A549 (cell line): ENCODE results near the gene CELF2. TPM values are rescaled to one million over a fixed set of nuclear protein-coding genes. Genes with fewer than 3 reads are reported as not detected.

ENCODE experiments used
- ATAC-seq, 2 experiments: fragments of 200-7000 bp in 1 of 2; fragments of >200 bp in 1 of 2; cut with Nextera tagmentation in 1 of 2; cut with Tn5 transposase in 1 of 2; 3 replicates each; pipeline versions ENCODE4 v1.8.0 to v1.9.1; 2018 to 2020; ENCODE audit warnings: mild to moderate bottlenecking in 1 of 2, moderate library complexity in 1 of 2
- CTCF ChIA-PET: fragments of 300-600 bp; sonication (Branson Sonifier 250); formaldehyde crosslinking; extraction: SDS; loops from one replicate; lab custom pipeline; 2021; ENCODE audit warnings: antibody characterized with exemption, inconsistent platforms; lab: Yijun Ruan, JAX
- POLR2A ChIA-PET: fragments of 350-600 bp; formaldehyde crosslinking; extraction: SDS; loops from one replicate; lab custom pipeline; 2021; ENCODE audit warnings: antibody characterized with exemption, inconsistent platforms; lab: Yijun Ruan, JAX
- DNase-seq, 2 experiments: peaks; one replicate each; pipeline versions ENCODE4 v3.0.0 to v3.0.0-alpha.2; 2011 to 2016; ENCODE audit warnings: low read depth in 1 of 2, low spot score in 1 of 2
- FAIRE-seq: peaks from 2 replicates; lab custom pipeline; 2011; peaks lifted over from hg19 to GRCh38; lab: Jason Lieb, UNC
- H3K27ac ChIP-seq, 2 experiments: fragments of >200 bp; sonication (Bioruptor Twin); formaldehyde crosslinking; 3 replicates each; pipeline ENCODE4 v1.5.1; 2016 to 2017
- H3K4me1 ChIP-seq: fragments of >200 bp; sonication (Bioruptor Twin); formaldehyde crosslinking; 3 replicates; pipeline ENCODE4 v1.6.1; 2016
- H3K4me2 ChIP-seq: fragments of >200 bp; sonication (Bioruptor Twin); formaldehyde crosslinking; 3 replicates; pipeline ENCODE4 v1.6.1; 2016
- H3K4me3 ChIP-seq: fragments of >200 bp; sonication (Bioruptor Twin); formaldehyde crosslinking; 3 replicates; pipeline ENCODE4 v1.5.1; 2016
- H3K9me3 ChIP-seq: fragments of >200 bp; sonication (Bioruptor Twin); formaldehyde crosslinking; 3 replicates; pipeline ENCODE4 v1.6.1; 2016
- CHD2 ChIP-seq: fragments of 150-350 bp; IDR thresholded peaks from 2 replicates; pipeline ENCODE4 v1.6.1; 2014; ENCODE audit warnings: low read length; ENCODE audit not compliant: partially characterized antibody
- EHMT2 ChIP-seq: fragments of 200-600 bp; sonication (generic); IDR thresholded peaks from 2 replicates; pipeline ENCODE4 v1.6.1; 2016; ENCODE audit warnings: antibody characterized with exemption, low read depth, mild to moderate bottlenecking, moderate library complexity
- FOSL2 ChIP-seq, 2 experiments: fragments of 450-650 bp in 1 of 2; fragments of >200 bp in 1 of 2; sonication (Bioruptor Twin) in 1 of 2; formaldehyde crosslinking; IDR thresholded peaks; 2 replicates each; pipeline versions ENCODE4 v1.5.0 to v1.6.1; 2016 to 2020; ENCODE audit warnings: mild to moderate bottlenecking in 1 of 2, moderate library complexity in 1 of 2
- FOXS1 ChIP-seq: fragments of 250-450 bp; sonication (Bioruptor Pico); IDR thresholded peaks from 2 replicates; pipeline ENCODE4 v1.5.0; 2020; ENCODE audit warnings: mild to moderate bottlenecking, moderate library complexity
- KDM1A ChIP-seq: fragments of 200-600 bp; sonication (generic); IDR thresholded peaks from 2 replicates; pipeline ENCODE4 v1.6.1; 2016; ENCODE audit warnings: low read depth, mild to moderate bottlenecking
- KDM5A ChIP-seq: fragments of 200-600 bp; sonication (generic); IDR thresholded peaks from 2 replicates; pipeline ENCODE4 v1.6.1; 2016; ENCODE audit warnings: antibody characterized with exemption, mild to moderate bottlenecking
- NFE2L2 ChIP-seq: fragments of 150-350 bp; conservative IDR thresholded peaks from 2 replicates; pipeline ENCODE4 v1.6.1; 2014; ENCODE audit warnings: low read length
- POLR2AphosphoS2 ChIP-seq: conservative IDR thresholded peaks from 2 replicates; pipeline ENCODE4 v1.6.1; 2012; ENCODE audit warnings: low read length, improper control_type of control experiment, inconsistent platforms
- RAD21 ChIP-seq, 2 experiments: fragments of >200 bp in 1 of 2; sonication (Bioruptor Twin) in 1 of 2; formaldehyde crosslinking in 1 of 2; IDR thresholded peaks in 1 of 2; conservative IDR thresholded peaks in 1 of 2; 2 replicates in 1 of 2; 3 replicates in 1 of 2; pipeline ENCODE4 v1.6.1; 2012 to 2018; ENCODE audit warnings: inconsistent platforms in 1 of 2
- RNF2 ChIP-seq: fragments of 200-600 bp; sonication (generic); IDR thresholded peaks from 2 replicates; pipeline ENCODE4 v1.6.1; 2016; ENCODE audit warnings: low read depth, mild to moderate bottlenecking, antibody characterized with exemption, moderate library complexity, borderline replicate concordance
- SREBF2 ChIP-seq: fragments of 450-650 bp; IDR thresholded peaks from 2 replicates; pipeline ENCODE4 v1.6.1; 2014; ENCODE audit warnings: mild to moderate bottlenecking, moderate library complexity
- TFCP2L1 ChIP-seq: fragments of 250-450 bp; sonication (Bioruptor Pico); IDR thresholded peaks from 2 replicates; pipeline ENCODE4 v1.5.0; 2021; ENCODE audit warnings: mild to moderate bottlenecking
- TP53 ChIP-seq: fragments of 250-450 bp; sonication (Bioruptor Pico); IDR thresholded peaks from 2 replicates; pipeline ENCODE4 v1.5.0; 2021; ENCODE audit warnings: mild to moderate bottlenecking, moderate library complexity
- USF2 ChIP-seq: fragments of 450-650 bp; IDR thresholded peaks from 2 replicates; pipeline ENCODE4 v1.6.1; 2014; ENCODE audit warnings: antibody characterized with exemption
- ZFP36 ChIP-seq: fragments of 450-650 bp; IDR thresholded peaks from 2 replicates; pipeline ENCODE4 v1.6.1; 2014; ENCODE audit warnings: borderline replicate concordance; ENCODE audit not compliant: partially characterized antibody
- ZSCAN20 ChIP-seq: fragments of 250-450 bp; sonication (Bioruptor Pico); IDR thresholded peaks from 2 replicates; pipeline ENCODE4 v1.8.0; 2022; ENCODE audit warnings: mild to moderate bottlenecking, moderate library complexity
- WGBS: methylation state at CpG from one replicate; pipeline ENCODE4 v1.1.6; 2017; ENCODE audit errors: missing lambda C conversion rate; 5-methylcytosine and 5-hydroxymethylcytosine counted together
- polyA plus RNA-seq, 4 experiments: library from polyadenylated mRNA; depleted of rRNA in 3 of 4; stranded (reverse); fragments of >200 nt; fragmentation: RNase III in 1 of 4; extraction: RNeasy Plus Mini Kit Qiagen cat#74134 plus additional on column Dnase treatment in 1 of 4; gene quantifications; 2 replicates in 3 of 4; 3 replicates in 1 of 4; pipeline ENCODE4 v1.2.3, GENCODE V29; 2011 to 2017
- TF ChIP-seq, protein P1 (sequence below): fragments of 150-350 bp; IDR thresholded peaks from 2 replicates; pipeline ENCODE4 v1.6.1; 2014; ENCODE audit warnings: low read depth, mild to moderate bottlenecking, low read length
- TF ChIP-seq, protein P2 (sequence below): fragments of 250-450 bp; sonication (Bioruptor Pico); IDR thresholded peaks from 2 replicates; pipeline ENCODE4 v1.5.0; 2020; ENCODE audit warnings: low read depth, mild to moderate bottlenecking, moderate library complexity
- TF ChIP-seq, protein P3 (sequence below): IDR thresholded peaks from 2 replicates; pipeline ENCODE4 v1.6.1; 2012

The CELF2 gene
- polyA plus RNA-seq, 2 of the 4 experiments (the other 2 are of a cell fraction), result 0.01 to 0.03 TPM

DNA sequence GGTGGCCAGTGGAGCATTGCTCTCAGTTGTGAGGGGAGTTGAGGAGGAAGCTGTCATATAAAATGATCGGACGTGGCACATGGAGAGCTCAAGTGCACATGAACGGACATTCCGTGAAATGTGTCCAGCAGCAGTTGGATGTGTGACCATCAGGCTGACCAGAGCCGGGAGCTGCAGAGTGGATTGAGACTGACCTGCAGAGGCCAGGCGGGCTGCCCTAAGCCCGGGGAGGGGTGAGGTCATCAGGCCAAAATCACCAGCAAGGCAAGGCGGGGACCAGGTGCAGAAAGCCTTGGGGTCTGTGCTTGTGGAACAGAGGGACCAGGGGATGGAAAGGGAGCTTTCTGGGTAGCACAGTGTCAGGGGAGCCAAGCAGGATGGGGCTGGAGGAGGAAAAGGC is 279.5 kb downstream of the CELF2 start:
- 70% methylated on average over 8 of the region's 8 CpGs for WGBS
- Histone ChIP-seq H3K4me1 (no peaks in the 10 kb centered on the region), H3K4me3 (no peak overlapping the region), H3K9me3 (no peaks in the 10 kb centered on the region), H3K4me2 (no peak overlapping the region), H3K27ac (no peak overlapping the region)
- no peak for FAIRE-seq
- ChIA-PET CTCF (no interaction called here), POLR2A (no interaction called here)
- no peak for ATAC-seq
- no peak for DNase-seq
- no peak for TF ChIP-seq FOXS1

DNA sequence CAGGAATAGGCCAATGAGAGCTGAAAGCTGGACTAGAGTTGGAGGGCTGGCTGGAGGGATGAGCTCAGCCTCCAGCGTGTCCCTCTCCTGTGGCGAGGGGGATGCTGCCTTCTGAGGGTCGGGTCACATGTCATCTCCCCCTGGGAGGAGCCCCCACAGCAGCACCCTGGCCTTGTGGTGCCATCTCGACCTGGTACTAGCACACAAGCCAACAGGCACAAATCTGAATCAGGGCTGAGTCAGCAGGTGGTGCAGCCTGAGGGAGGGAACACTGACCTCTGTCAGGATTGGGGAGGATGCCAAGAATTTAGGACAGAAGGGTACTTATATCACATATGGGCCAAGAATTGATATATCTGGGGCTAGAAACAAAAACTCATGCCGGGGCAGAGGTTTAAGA is 280.4 kb downstream of the CELF2 start:
- TF ChIP-seq, protein P1, sequence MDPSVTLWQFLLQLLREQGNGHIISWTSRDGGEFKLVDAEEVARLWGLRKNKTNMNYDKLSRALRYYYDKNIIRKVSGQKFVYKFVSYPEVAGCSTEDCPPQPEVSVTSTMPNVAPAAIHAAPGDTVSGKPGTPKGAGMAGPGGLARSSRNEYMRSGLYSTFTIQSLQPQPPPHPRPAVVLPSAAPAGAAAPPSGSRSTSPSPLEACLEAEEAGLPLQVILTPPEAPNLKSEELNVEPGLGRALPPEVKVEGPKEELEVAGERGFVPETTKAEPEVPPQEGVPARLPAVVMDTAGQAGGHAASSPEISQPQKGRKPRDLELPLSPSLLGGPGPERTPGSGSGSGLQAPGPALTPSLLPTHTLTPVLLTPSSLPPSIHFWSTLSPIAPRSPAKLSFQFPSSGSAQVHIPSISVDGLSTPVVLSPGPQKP, result no peak
- TF ChIP-seq RNF2, result no peak
- no peak for TF ChIP-seq ZFP36
- TF ChIP-seq, protein P2, sequence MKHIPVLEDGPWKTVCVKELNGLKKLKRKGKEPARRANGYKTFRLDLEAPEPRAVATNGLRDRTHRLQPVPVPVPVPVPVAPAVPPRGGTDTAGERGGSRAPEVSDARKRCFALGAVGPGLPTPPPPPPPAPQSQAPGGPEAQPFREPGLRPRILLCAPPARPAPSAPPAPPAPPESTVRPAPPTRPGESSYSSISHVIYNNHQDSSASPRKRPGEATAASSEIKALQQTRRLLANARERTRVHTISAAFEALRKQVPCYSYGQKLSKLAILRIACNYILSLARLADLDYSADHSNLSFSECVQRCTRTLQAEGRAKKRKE, result no peak
- TF ChIP-seq FOSL2 (IDR thresholded peaks at IDR 0.05), result no peak
- TF ChIP-seq FOSL2 (CRISPR knock-in tag; IDR thresholded peaks at IDR 0.05), result no peak
- TF ChIP-seq NFE2L2, result no peak
- no peak for TF ChIP-seq KDM1A
- no peak for TF ChIP-seq TP53
- TF ChIP-seq POLR2AphosphoS2, result no peak
- TF ChIP-seq EHMT2, result no peak
- TF ChIP-seq, protein P3, sequence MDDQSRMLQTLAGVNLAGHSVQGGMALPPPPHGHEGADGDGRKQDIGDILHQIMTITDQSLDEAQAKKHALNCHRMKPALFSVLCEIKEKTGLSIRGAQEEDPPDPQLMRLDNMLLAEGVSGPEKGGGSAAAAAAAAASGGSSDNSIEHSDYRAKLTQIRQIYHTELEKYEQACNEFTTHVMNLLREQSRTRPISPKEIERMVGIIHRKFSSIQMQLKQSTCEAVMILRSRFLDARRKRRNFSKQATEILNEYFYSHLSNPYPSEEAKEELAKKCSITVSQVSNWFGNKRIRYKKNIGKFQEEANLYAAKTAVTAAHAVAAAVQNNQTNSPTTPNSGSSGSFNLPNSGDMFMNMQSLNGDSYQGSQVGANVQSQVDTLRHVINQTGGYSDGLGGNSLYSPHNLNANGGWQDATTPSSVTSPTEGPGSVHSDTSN, result no peak
- TF ChIP-seq ZSCAN20 (CRISPR knock-in tag), result no peak
- TF ChIP-seq KDM5A, result no peak
- TF ChIP-seq TFCP2L1 (CRISPR knock-in tag), result no peak
- no peak for TF ChIP-seq RAD21 (conservative IDR thresholded peaks at IDR 0.05 in 1 of 2, IDR thresholded peaks at IDR 0.05 in 1 of 2)
- no peak for TF ChIP-seq CHD2
- ChIA-PET CTCF (no interaction called here), POLR2A (no interaction called here)
- no peak for FAIRE-seq
- H3K4me2 ChIP-seq, result no peak overlapping the region
- DNase-seq, result no peak
- no peaks in the 10 kb centered on the region for H3K9me3 ChIP-seq
- no peak; a peak in 1 of 6 replicates for ATAC-seq
- H3K4me3 ChIP-seq, result no peak overlapping the region
- no peak overlapping the region for H3K27ac ChIP-seq
- WGBS, result 24% methylated on average over 5 of the region's 5 CpGs
- H3K4me1 ChIP-seq, result no peaks in the 10 kb centered on the region

- TF ChIP-seq, protein P1, result no peak
- TF ChIP-seq USF2, result no peak
- no peak for TF ChIP-seq SREBF2
- FAIRE-seq (no peak), DNase-seq (no peak), ATAC-seq (no peak)
- Histone ChIP-seq H3K4me3 (no peak overlapping the region), H3K4me2 (no peak overlapping the region), H3K9me3 (no peaks in the 10 kb centered on the region), H3K27ac (no peak overlapping the region), H3K4me1 (no peaks in the 10 kb centered on the region)
- ChIA-PET CTCF (interaction anchor here (0.9 kb wide), 1 partner anchor 28 kb away, joined by 4 read pairs; no protein-coding TSS in a partner anchor), POLR2A (no interaction called here)
- WGBS, result 57% methylated on average over 7 of the region's 11 CpGs
Observed at GRCh38 chr10:11299125-11299524, 281.5 kb downstream of the CELF2 start.
